HG03575 (cell line): ENCODE data around the gene SLC8A2.

Experiments used
- ATAC-seq: cut with Tn5 transposase; IDR thresholded peaks from one replicate; pipeline ENCODE4 v1.9.1; 2021; ENCODE audit not compliant: unreplicated experiment, insufficient number of reproducible peaks, low FRiP score; ENCODE audit errors: extremely low read depth

SLC8A2 gene

GRCh38 chr19:47470447-47471195 lies 1.1 kb downstream of the SLC8A2 start:
- ATAC-seq = no peak

GRCh38 chr19:47469719-47470118 lies 2.0 kb downstream of the SLC8A2 start:
- ATAC-seq = no peak

GRCh38 chr19:47469363-47469700 lies 2.4 kb downstream of the SLC8A2 start:
- ATAC-seq = no peak

- ATAC-seq = no peak
These were observed 3.8 kb downstream of the SLC8A2 start for GRCh38 chr19:47467914-47468313.

GRCh38 chr19:47465957-47466356 lies 5.7 kb downstream of the SLC8A2 start:
- ATAC-seq = no peak

GRCh38 chr19:47464675-47465419 lies 6.8 kb downstream of the SLC8A2 start:
- no peak for ATAC-seq

GRCh38 chr19:47461876-47462275 lies 9.8 kb downstream of the SLC8A2 start:
- ATAC-seq = no peak

GRCh38 chr19:47459477-47459876 lies 12.2 kb downstream of the SLC8A2 start:
- no peak for ATAC-seq

- ATAC-seq = no peak
These were observed 13.0 kb downstream of the SLC8A2 start for GRCh38 chr19:47458672-47459071.

- ATAC-seq = no peak
These were observed 14.8 kb downstream of the SLC8A2 start for GRCh38 chr19:47456721-47457474.

GRCh38 chr19:47450478-47450877 lies 21.2 kb downstream of the SLC8A2 start:
- ATAC-seq = no peak

GRCh38 chr19:47448360-47448727 lies 23.3 kb downstream of the SLC8A2 start:
- ATAC-seq = no peak

GRCh38 chr19:47447470-47448359 lies 24.0 kb downstream of the SLC8A2 start:
- ATAC-seq = no peak

GRCh38 chr19:47446534-47447469 lies 24.9 kb downstream of the SLC8A2 start:
- no peak for ATAC-seq

GRCh38 chr19:47445937-47446402 lies 25.7 kb downstream of the SLC8A2 start:
- no peak for ATAC-seq

- no peak for ATAC-seq
These were observed 26.2 kb downstream of the SLC8A2 start for GRCh38 chr19:47445527-47445926.

- no peak for ATAC-seq
These were observed 27.3 kb downstream of the SLC8A2 start for GRCh38 chr19:47444388-47444821.

- ATAC-seq = no peak
These were observed 28.4 kb downstream of the SLC8A2 start for GRCh38 chr19:47443331-47443730.
